ENCODE results near the gene TRAFD1. TPM values are rescaled to one million over a fixed set of nuclear protein-coding genes. Genes with fewer than 3 reads are reported as not detected.

Gene TRAFD1
- total RNA-seq, 1 donor from 2014 or later: 36.8 TPM

- TF ChIP-seq POLR2AphosphoS5 (IDR thresholded peaks at IDR 0.05; ENCODE audit: insufficient read depth in 1 of 2, low read depth in 1 of 2) (no peak), POLR2A (IDR thresholded peaks at IDR 0.05) (no peak), CTCF (IDR thresholded peaks at IDR 0.05) (no peak)
- H3K9me3 ChIP-seq: no peaks in the 10 kb centered on the region
- peak overlapping the region; percentile 94 for H3K27ac ChIP-seq
- H3K36me3 ChIP-seq: no peaks in the 10 kb centered on the region
- intact Hi-C loops (cut with DNase I): no loop called here
- H3K4me1 ChIP-seq: peaks cover 66% of the 10 kb centered on the region
- DNase-seq (ENCODE audit: extremely low spot score in 2 of 2): no peak
- H3K4me3 ChIP-seq: peak overlapping the region; percentile 86 to 96
- no peaks in the 10 kb centered on the region for H3K27me3 ChIP-seq
Observed at GRCh38 chr12:112126000-112126438, 659 bp downstream of the TRAFD1 start.

DNA sequence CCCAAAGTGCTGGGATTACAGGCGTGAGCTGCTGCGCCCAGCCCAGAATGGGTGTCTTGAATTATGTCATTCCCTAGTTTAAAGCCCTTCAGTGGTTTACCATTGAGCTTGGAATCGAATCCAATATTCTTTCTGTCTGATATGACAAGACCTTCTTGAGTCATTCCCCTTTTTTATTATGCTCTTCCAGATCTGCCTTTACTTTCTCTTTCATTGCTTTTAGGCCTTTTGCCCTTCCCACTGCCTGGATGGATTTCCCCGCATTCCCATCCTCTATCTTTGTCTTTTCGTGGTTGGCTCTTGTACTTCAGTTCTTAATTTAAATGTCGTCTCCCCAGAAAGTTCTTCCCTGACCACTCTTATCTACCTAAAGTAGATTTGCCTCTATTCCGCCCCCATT lies 1.6 kb downstream of the TRAFD1 start:
- Histone ChIP-seq H3K27ac (peak overlapping the region; percentile 4), H3K27me3 (no peaks in the 10 kb centered on the region), H3K36me3 (no peaks in the 10 kb centered on the region), H3K9me3 (no peaks in the 10 kb centered on the region), H3K4me1 (peaks cover 71% of the 10 kb centered on the region), H3K4me3 (peak overlapping the region in 1 of 2 donors; percentile 86)
- no peak for TF ChIP-seq CTCF (IDR thresholded peaks at IDR 0.05)
- TF ChIP-seq POLR2AphosphoS5 (IDR thresholded peaks at IDR 0.05; ENCODE audit: insufficient read depth in 1 of 2, low read depth in 1 of 2): no peak
- no peak for TF ChIP-seq POLR2A (IDR thresholded peaks at IDR 0.05)
- DNase-seq (ENCODE audit: extremely low spot score in 2 of 2): no peak
- intact Hi-C loops (cut with DNase I): no loop called here

- intact Hi-C loops (cut with DNase I): no loop called here
- H3K27me3 ChIP-seq: no peaks in the 10 kb centered on the region
- H3K4me3 ChIP-seq: no peak overlapping the region
- peak overlapping the region; percentile 61 for H3K27ac ChIP-seq
- no peaks in the 10 kb centered on the region for H3K9me3 ChIP-seq
- H3K36me3 ChIP-seq: peaks cover 0 to 9% of the 10 kb centered on the region in 2 donors
- peaks cover 63% of the 10 kb centered on the region for H3K4me1 ChIP-seq
- no peak for DNase-seq (ENCODE audit: extremely low spot score in 2 of 2)
- TF ChIP-seq POLR2A (IDR thresholded peaks at IDR 0.05) (no peak), POLR2AphosphoS5 (IDR thresholded peaks at IDR 0.05; ENCODE audit: insufficient read depth in 1 of 2, low read depth in 1 of 2) (peak in 1 of 2 donors; percentile 46), CTCF (IDR thresholded peaks at IDR 0.05) (no peak)
Observed at GRCh38 chr12:112130441-112130998, 5.2 kb downstream of the TRAFD1 start.

DNA sequence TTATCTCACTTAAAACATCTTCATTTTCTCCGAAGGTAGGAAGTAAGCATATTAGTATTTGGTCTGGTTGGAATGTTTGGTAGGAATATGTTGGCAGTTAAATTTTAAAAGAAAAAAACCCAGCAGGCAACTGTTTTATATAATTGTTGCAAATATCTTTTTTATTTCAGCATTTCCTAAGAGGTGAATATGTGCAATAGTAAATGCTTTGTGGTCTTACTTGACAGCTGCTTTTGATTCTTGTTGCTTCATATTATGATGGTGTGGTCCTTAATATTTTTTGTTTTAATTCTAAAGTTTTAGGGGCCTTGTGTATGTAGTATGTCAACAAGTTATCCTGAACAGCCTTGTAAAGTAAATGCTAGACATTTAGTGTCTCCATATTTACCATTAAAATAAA lies 6.3 kb downstream of the TRAFD1 start:
- H3K4me1 ChIP-seq: peaks cover 54% of the 10 kb centered on the region
- H3K9me3 ChIP-seq: no peaks in the 10 kb centered on the region
- peaks cover 0 to 20% of the 10 kb centered on the region in 2 donors for H3K36me3 ChIP-seq
- H3K27ac ChIP-seq: peak overlapping the region; percentile 61
- no peak for TF ChIP-seq POLR2A (IDR thresholded peaks at IDR 0.05)
- TF ChIP-seq CTCF (IDR thresholded peaks at IDR 0.05): no peak
- no peak for TF ChIP-seq POLR2AphosphoS5 (IDR thresholded peaks at IDR 0.05; ENCODE audit: insufficient read depth in 1 of 2, low read depth in 1 of 2)
- H3K27me3 ChIP-seq: no peaks in the 10 kb centered on the region
- no peak overlapping the region for H3K4me3 ChIP-seq
- DNase-seq (ENCODE audit: extremely low spot score in 2 of 2): no peak
- intact Hi-C loops (cut with DNase I): no loop called here

DNA sequence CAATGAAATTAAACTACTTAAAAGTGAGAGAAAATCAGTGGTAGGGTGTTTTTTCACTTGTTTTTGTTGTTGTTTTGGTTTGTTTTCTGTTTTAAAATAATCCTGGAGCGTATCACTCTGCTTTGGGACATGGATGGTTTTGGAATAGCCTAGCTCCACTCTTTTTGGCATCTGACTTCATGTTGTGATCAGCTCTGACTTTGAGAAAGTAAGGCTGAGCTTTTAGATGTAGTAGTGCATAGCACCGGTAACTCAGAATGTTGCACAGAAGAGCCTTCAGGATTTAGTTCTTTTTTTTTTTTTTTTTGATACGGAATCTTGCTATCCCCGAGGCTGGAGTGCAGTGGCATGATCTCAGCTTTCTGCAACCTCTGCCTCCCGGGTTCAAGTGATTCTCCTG lies 8.1 kb downstream of the TRAFD1 start:
- H3K9me3 ChIP-seq: no peaks in the 10 kb centered on the region
- H3K27ac ChIP-seq: no peak overlapping the region
- TF ChIP-seq POLR2A (IDR thresholded peaks at IDR 0.05) (no peak), CTCF (IDR thresholded peaks at IDR 0.05) (no peak), POLR2AphosphoS5 (IDR thresholded peaks at IDR 0.05; ENCODE audit: insufficient read depth in 1 of 2, low read depth in 1 of 2) (no peak)
- DNase-seq (ENCODE audit: extremely low spot score in 2 of 2): no peak
- intact Hi-C loops (cut with DNase I): no loop called here
- H3K36me3 ChIP-seq: peaks cover 0 to 38% of the 10 kb centered on the region in 2 donors
- no peaks in the 10 kb centered on the region for H3K27me3 ChIP-seq
- no peak overlapping the region for H3K4me3 ChIP-seq
- H3K4me1 ChIP-seq: peaks cover 37% of the 10 kb centered on the region

Data from vagina (tissue), 2 donors.